Hepatocyte (in vitro differentiated cells): ENCODE measurements around the gene VBP1. TPM values are rescaled to one million over a fixed set of nuclear protein-coding genes. Genes with fewer than 3 reads are reported as not detected.

ENCODE experiments used
- DNase-seq: peaks from one replicate; pipeline ENCODE4 v3.0.0-alpha.2; 2016; ENCODE audit warnings: low spot score
- H2AFZ ChIP-seq: fragments of 200-600 bp; sonication (generic); 2 replicates; pipeline ENCODE4 v1.6.0; 2016; ENCODE audit warnings: antibody characterized with exemption, mild to moderate bottlenecking
- H3K27ac ChIP-seq: fragments of 200-600 bp; sonication (generic); 2 replicates; pipeline ENCODE4 v1.5.1; 2016; ENCODE audit warnings: mild to moderate bottlenecking
- H3K27me3 ChIP-seq: fragments of 200-600 bp; sonication (generic); 2 replicates; pipeline ENCODE4 v1.6.1; 2016
- H3K36me3 ChIP-seq: fragments of 200-600 bp; sonication (generic); replicated peaks from 2 replicates; pipeline ENCODE4 v1.5.1; 2016; ENCODE audit warnings: low read depth; ENCODE audit not compliant: insufficient read depth
- H3K4me1 ChIP-seq: fragments of 200-600 bp; sonication (generic); 2 replicates; pipeline ENCODE4 v1.5.1; 2016; ENCODE audit warnings: mild to moderate bottlenecking, moderate library complexity; ENCODE audit not compliant: insufficient read depth
- H3K4me2 ChIP-seq: fragments of 200-600 bp; sonication (generic); 2 replicates; pipeline ENCODE4 v1.6.0; 2016
- H3K4me3 ChIP-seq: fragments of 200-600 bp; sonication (generic); 2 replicates; pipeline ENCODE4 v1.5.1; 2016; ENCODE audit warnings: mild to moderate bottlenecking
- H3K79me2 ChIP-seq: fragments of 200-600 bp; sonication (generic); 2 replicates; pipeline ENCODE4 v1.6.0; 2017; ENCODE audit warnings: mild to moderate bottlenecking
- H3K9me2 ChIP-seq: fragments of 200-600 bp; sonication (generic); replicated peaks from 2 replicates; pipeline ENCODE4 v1.6.0; 2017; ENCODE audit warnings: mild to moderate bottlenecking; ENCODE audit not compliant: insufficient read depth
- H3K9me3 ChIP-seq: fragments of 200-600 bp; sonication (generic); 2 replicates; pipeline ENCODE4 v1.5.1; 2016; ENCODE audit warnings: low read depth, mild to moderate bottlenecking
- H4K20me1 ChIP-seq: fragments of 200-600 bp; sonication (generic); 2 replicates; pipeline ENCODE4 v1.6.0; 2016; ENCODE audit warnings: mild to moderate bottlenecking; ENCODE audit not compliant: insufficient read depth, poor library complexity, severe bottlenecking
- EZH2 ChIP-seq: fragments of 200-600 bp; sonication (generic); IDR thresholded peaks from 2 replicates; pipeline ENCODE4 v1.6.1; 2016; ENCODE audit warnings: antibody characterized with exemption, mild to moderate bottlenecking, borderline replicate concordance
- EZH2phosphoT487 ChIP-seq: fragments of 200-600 bp; sonication (generic); IDR thresholded peaks from one replicate; pipeline ENCODE4 v1.6.1; 2018; ENCODE audit warnings: antibody characterized with exemption, mild to moderate bottlenecking, low read depth, moderate library complexity; ENCODE audit not compliant: unreplicated experiment, severe bottlenecking
- WGBS: methylation state at CpG from one replicate; pipeline ENCODE4 v1.1.6; 2016; ENCODE audit warnings: low lambda C conversion rate; ENCODE audit errors: missing lambda C conversion rate; 5-methylcytosine and 5-hydroxymethylcytosine counted together
- polyA plus RNA-seq: library from polyadenylated mRNA; unstranded; fragments of >200 nt; fragmentation: Nextera tagmentation; extraction: Ambion mirVana; gene quantifications from 2 replicates; pipeline ENCODE4 v1.2.1, GENCODE V29; 2016
- total RNA-seq: library from RNA; depleted of rRNA; stranded (reverse); fragments of >200 nt; gene quantifications from 2 replicates; pipeline ENCODE4 v1.2.3, GENCODE V29; 2014
- TF ChIP-seq, protein P1 (sequence below): fragments of 200-600 bp; sonication (generic); IDR thresholded peaks from 2 replicates; pipeline ENCODE4 v1.5.1; 2016; ENCODE audit warnings: antibody characterized with exemption, mild to moderate bottlenecking; ENCODE audit not compliant: poor library complexity

VBP1 gene
- total and polyA plus RNA-seq, 2 experiments from 2014 or later, result 44.7 to 62.8 TPM

DNA sequence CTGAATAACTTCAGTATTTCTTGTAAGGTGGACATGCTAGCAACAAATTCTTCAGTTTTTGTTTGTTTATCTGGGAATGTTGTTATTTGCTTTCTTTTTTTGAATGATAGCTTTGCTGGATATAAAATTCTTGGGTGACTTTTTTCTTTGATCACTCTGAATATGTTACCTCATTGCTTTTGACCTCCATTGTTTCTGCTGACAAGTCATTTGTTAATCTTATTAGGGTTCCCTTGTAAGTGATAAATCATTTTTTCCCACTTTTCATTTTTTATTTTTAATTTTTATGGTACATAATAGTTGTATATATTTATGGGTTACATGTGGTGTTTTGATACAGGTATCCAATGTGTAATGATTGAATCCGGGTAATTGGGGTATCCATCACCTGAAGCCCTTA, 54.7 kb downstream of the VBP1 start:
- no peaks in the 10 kb centered on the region for H3K4me1 ChIP-seq
- WGBS, result 91% methylated on average over 1 of the region's 1 CpG

GRCh38 chrX:155279873-155280272, 63.6 kb downstream of the VBP1 start:
- TF ChIP-seq EZH2 (no peak), EZH2phosphoT487 (no peak)
- TF ChIP-seq, protein P1, sequence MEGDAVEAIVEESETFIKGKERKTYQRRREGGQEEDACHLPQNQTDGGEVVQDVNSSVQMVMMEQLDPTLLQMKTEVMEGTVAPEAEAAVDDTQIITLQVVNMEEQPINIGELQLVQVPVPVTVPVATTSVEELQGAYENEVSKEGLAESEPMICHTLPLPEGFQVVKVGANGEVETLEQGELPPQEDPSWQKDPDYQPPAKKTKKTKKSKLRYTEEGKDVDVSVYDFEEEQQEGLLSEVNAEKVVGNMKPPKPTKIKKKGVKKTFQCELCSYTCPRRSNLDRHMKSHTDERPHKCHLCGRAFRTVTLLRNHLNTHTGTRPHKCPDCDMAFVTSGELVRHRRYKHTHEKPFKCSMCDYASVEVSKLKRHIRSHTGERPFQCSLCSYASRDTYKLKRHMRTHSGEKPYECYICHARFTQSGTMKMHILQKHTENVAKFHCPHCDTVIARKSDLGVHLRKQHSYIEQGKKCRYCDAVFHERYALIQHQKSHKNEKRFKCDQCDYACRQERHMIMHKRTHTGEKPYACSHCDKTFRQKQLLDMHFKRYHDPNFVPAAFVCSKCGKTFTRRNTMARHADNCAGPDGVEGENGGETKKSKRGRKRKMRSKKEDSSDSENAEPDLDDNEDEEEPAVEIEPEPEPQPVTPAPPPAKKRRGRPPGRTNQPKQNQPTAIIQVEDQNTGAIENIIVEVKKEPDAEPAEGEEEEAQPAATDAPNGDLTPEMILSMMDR, result no peak
- H3K27ac ChIP-seq, result no peak overlapping the region
- no peaks in the 10 kb centered on the region for H3K9me3 ChIP-seq
- no peak overlapping the region for H3K4me3 ChIP-seq
- H3K79me2 ChIP-seq, result no peaks in the 10 kb centered on the region
- WGBS, result 85% methylated on average over 1 of the region's 1 CpG
- H3K9me2 ChIP-seq, result no peaks in the 10 kb centered on the region
- no peaks in the 10 kb centered on the region for H3K4me1 ChIP-seq
- H4K20me1 ChIP-seq, result no peaks in the 10 kb centered on the region
- H2AFZ ChIP-seq, result no peak overlapping the region
- no peak overlapping the region for H3K4me2 ChIP-seq
- H3K27me3 ChIP-seq, result no peaks in the 10 kb centered on the region
- no peaks in the 10 kb centered on the region for H3K36me3 ChIP-seq
- DNase-seq, result no peak

More for the DNA sequence above, 54.7 kb downstream of the VBP1 start:
- no peak overlapping the region for H3K4me3 ChIP-seq
- H4K20me1 ChIP-seq, result no peaks in the 10 kb centered on the region
- H3K36me3 ChIP-seq, result no peaks in the 10 kb centered on the region
- no peaks in the 10 kb centered on the region for H3K79me2 ChIP-seq
- H3K9me3 ChIP-seq, result no peaks in the 10 kb centered on the region
- no peak overlapping the region for H2AFZ ChIP-seq
- TF ChIP-seq EZH2 (no peak), EZH2phosphoT487 (no peak)
- TF ChIP-seq, protein P1, result no peak
- no peak for DNase-seq
- H3K27ac ChIP-seq, result no peak overlapping the region
- no peaks in the 10 kb centered on the region for H3K27me3 ChIP-seq
- no peak overlapping the region for H3K4me2 ChIP-seq
- H3K9me2 ChIP-seq, result no peaks in the 10 kb centered on the region

Other genes starting within 250 kb of the VBP1 start
- gene F8, start 193.7 kb upstream of the VBP1 start, total RNA-seq, result 1.4 and 2.1 TPM in 2 replicates
- 0.92 and 1.7 TPM in 2 replicates for gene F8, start 193.7 kb upstream of the VBP1 start, polyA plus RNA-seq
- 57.7 and 65.7 TPM in 2 replicates for gene FUNDC2, start 189.6 kb upstream of the VBP1 start, total RNA-seq
- gene FUNDC2, start 189.6 kb upstream of the VBP1 start, polyA plus RNA-seq, result 87.5 and 103 TPM in 2 replicates
- gene CMC4, start 145.3 kb upstream of the VBP1 start, total RNA-seq, result 10.8 and 14.2 TPM in 2 replicates
- gene CMC4, start 145.3 kb upstream of the VBP1 start, polyA plus RNA-seq, result 16.3 and 18.4 TPM in 2 replicates
- 0.32 and 1.7 TPM in 2 replicates for gene MTCP1, start 145.3 kb upstream of the VBP1 start, total RNA-seq
- 13.2 TPM in 2 replicates for gene MTCP1, start 145.3 kb upstream of the VBP1 start, polyA plus RNA-seq
- 13.4 and 19.8 TPM in 2 replicates for gene BRCC3, start 145.0 kb upstream of the VBP1 start, total RNA-seq
- 21.5 and 27.2 TPM in 2 replicates for gene BRCC3, start 145.0 kb upstream of the VBP1 start, polyA plus RNA-seq
- gene RAB39B, start 48.0 kb downstream of the VBP1 start, total RNA-seq, result 1.00 and 1.2 TPM in 2 replicates
- gene RAB39B, start 48.0 kb downstream of the VBP1 start, polyA plus RNA-seq, result 0.07 and 0.24 TPM in 2 replicates
- gene CLIC2, start 118.2 kb downstream of the VBP1 start, total RNA-seq, result 0.36 and 2.2 TPM in 2 replicates
- gene CLIC2, start 118.2 kb downstream of the VBP1 start, polyA plus RNA-seq, result 0.47 and 0.71 TPM in 2 replicates
- not detected in 2 replicates for gene F8A2, start 165.6 kb downstream of the VBP1 start, total RNA-seq
- not detected in 2 replicates for gene F8A2, start 165.6 kb downstream of the VBP1 start, polyA plus RNA-seq
- gene F8A3, start 242.2 kb downstream of the VBP1 start, total RNA-seq, result 2.2 and 2.9 TPM in 2 replicates
- gene F8A3, start 242.2 kb downstream of the VBP1 start, polyA plus RNA-seq, result 7.0 and 11.9 TPM in 2 replicates